ENCODE results near the gene ACTA2.

DNA sequence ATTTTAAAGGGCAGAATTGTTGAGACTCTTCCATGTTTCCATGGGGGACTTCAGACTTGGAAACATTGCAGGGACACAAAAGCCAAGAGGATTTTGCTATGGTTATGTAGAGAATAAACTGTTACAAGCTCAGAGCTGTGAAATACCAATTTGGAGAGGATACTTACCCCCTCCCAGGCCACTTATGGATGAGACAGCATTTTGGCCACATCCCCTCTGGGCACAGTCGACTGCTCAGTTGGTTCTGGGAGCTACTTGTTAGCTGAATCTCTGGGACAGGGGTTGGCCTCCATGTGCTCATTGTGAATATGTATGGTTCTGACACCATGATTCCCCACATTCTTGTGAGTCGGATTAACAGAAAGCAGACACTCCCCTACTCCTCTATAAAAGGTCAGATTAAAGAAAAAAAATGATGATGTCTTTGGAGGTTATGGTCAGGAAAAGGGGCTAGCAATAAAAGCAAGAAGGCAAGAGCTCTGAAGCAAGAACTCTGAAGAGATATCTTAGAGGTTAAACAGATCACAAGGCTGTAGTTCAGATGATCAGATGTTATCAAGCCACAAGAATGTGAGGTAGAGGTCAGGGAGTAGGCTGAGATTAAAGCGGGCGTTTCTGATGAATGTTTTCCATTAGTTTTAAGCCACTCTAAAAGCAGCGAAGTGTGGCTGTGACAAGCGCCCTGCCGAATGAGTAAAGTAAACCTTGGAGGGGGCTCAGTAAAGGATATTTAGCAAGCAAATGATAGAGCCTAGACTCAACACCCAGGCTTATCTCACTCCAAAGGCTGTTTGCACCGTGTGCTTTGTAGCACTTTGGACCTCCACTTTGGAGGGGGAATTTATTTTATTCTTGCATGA is 55.3 kb downstream of the ACTA2 start:
- TF ChIP-seq, protein P1, sequence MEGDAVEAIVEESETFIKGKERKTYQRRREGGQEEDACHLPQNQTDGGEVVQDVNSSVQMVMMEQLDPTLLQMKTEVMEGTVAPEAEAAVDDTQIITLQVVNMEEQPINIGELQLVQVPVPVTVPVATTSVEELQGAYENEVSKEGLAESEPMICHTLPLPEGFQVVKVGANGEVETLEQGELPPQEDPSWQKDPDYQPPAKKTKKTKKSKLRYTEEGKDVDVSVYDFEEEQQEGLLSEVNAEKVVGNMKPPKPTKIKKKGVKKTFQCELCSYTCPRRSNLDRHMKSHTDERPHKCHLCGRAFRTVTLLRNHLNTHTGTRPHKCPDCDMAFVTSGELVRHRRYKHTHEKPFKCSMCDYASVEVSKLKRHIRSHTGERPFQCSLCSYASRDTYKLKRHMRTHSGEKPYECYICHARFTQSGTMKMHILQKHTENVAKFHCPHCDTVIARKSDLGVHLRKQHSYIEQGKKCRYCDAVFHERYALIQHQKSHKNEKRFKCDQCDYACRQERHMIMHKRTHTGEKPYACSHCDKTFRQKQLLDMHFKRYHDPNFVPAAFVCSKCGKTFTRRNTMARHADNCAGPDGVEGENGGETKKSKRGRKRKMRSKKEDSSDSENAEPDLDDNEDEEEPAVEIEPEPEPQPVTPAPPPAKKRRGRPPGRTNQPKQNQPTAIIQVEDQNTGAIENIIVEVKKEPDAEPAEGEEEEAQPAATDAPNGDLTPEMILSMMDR (IDR thresholded peaks at IDR 0.05), result no peak
- no peak for TF ChIP-seq POLR2A (IDR thresholded peaks at IDR 0.05; ENCODE audit: low read depth)

Measured in esophagus muscularis mucosa (tissue), 3 donors.